Astrocyte of the spinal cord (primary cell): ENCODE results near the gene SLC2A9.

ENCODE experiments used
- DNase-seq: peaks from one replicate; pipeline ENCODE4 v3.0.0; 2011; ENCODE audit warnings: low read depth, low spot score
- H3K4me3 ChIP-seq: 2 replicates; pipeline ENCODE4 v1.5.1; 2011; ENCODE audit warnings: low read depth, mild to moderate bottlenecking, low read length, moderate library complexity
- in situ Hi-C: cut with HindIII; loops from 2 replicates; pipeline ENCODE4 v1.10.0; 2017; ENCODE audit warnings: low sequenced_read_pairs
- TF ChIP-seq, protein P1 (sequence below): IDR thresholded peaks from 2 replicates; pipeline ENCODE4 v1.5.1; 2012; ENCODE audit warnings: low read depth, mild to moderate bottlenecking, low read length, inconsistent platforms

The SLC2A9 gene

DNA sequence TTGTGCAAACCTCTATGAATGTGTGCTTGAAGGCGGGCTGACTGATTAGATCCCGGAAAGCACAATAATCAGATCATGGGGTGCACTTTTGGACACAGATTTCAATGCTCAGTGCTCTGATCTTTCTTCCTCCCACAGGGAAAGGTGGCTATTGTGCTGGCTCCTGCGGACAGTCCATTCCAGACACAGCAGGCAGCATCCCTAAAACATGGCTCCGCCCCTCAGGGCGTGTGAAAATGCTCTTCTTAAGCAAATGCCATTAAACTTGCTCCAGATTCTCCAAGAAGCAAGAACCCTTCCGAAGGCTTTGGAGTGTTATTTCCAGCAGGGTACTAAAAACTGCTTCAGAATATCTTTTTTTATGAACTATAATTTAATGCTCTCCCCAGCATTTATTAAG is 100.0 kb downstream of the SLC2A9 start:
- TF ChIP-seq, protein P1, sequence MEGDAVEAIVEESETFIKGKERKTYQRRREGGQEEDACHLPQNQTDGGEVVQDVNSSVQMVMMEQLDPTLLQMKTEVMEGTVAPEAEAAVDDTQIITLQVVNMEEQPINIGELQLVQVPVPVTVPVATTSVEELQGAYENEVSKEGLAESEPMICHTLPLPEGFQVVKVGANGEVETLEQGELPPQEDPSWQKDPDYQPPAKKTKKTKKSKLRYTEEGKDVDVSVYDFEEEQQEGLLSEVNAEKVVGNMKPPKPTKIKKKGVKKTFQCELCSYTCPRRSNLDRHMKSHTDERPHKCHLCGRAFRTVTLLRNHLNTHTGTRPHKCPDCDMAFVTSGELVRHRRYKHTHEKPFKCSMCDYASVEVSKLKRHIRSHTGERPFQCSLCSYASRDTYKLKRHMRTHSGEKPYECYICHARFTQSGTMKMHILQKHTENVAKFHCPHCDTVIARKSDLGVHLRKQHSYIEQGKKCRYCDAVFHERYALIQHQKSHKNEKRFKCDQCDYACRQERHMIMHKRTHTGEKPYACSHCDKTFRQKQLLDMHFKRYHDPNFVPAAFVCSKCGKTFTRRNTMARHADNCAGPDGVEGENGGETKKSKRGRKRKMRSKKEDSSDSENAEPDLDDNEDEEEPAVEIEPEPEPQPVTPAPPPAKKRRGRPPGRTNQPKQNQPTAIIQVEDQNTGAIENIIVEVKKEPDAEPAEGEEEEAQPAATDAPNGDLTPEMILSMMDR: no peak
- no peak overlapping the region for H3K4me3 ChIP-seq
- DNase-seq: no peak
- in situ Hi-C loops: no loop called here

DNA sequence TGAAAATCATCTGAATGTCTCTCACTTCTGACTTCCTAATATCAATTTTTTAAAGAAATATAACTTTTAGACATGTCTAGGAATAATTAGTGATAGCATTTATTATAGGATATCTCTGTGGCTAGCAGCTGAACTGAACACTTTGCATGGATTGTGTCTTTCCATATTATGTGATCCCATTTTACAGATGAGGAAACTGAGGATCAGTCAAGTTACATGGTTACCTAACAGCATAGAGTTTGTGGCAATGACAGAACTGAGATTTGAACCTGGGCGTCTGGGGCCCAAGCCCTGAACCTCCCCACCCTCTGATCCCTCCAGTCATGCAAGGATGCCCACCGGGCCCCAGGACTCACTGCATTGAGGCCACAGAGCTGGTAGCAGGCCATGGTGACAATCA is 101.3 kb downstream of the SLC2A9 start:
- no peak overlapping the region for H3K4me3 ChIP-seq
- TF ChIP-seq, protein P1: no peak
- in situ Hi-C loops: no loop called here
- no peak for DNase-seq

DNA sequence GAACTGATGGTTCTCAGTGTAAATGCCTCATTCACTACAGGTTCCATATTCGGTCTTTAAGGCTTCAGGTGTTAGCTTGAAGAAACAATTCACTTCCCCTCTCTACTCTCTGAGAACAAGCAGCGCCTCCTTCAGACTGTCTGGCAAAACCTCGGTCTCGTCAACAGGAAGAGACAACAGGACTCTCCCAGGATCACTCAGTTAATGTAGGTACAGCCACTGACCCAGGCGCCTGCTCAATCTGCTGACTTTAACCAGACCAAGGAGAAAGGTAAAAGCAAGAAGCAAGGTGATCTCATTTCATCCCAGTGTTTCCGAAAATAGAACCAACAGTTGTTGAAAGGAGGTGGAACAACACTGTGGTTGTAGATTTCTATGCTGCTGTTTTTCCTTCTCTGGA is 102.2 kb downstream of the SLC2A9 start:
- TF ChIP-seq, protein P1: no peak
- DNase-seq: no peak
- in situ Hi-C loops: no loop called here
- H3K4me3 ChIP-seq: no peak overlapping the region

DNA sequence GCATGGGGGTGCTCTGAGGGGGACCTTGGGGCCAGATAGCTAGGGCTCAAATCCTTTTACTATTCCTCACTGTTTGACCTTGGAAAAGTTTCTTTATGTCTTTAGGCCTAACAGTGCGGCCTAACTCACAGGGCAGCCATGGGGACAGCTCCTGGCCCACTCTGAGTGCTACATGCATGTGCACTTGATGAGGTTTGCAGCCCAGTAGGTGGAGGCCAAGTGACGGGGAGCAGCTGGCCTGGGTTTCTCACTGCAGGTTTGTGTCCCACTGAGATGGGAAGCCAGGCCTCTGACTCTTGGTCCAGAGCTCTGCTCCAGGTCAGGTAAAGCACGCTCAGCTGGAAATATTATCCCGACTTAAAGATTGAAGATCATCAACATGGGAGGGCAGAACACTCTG is 102.8 kb downstream of the SLC2A9 start:
- TF ChIP-seq, protein P1: no peak
- in situ Hi-C loops: no loop called here

DNA sequence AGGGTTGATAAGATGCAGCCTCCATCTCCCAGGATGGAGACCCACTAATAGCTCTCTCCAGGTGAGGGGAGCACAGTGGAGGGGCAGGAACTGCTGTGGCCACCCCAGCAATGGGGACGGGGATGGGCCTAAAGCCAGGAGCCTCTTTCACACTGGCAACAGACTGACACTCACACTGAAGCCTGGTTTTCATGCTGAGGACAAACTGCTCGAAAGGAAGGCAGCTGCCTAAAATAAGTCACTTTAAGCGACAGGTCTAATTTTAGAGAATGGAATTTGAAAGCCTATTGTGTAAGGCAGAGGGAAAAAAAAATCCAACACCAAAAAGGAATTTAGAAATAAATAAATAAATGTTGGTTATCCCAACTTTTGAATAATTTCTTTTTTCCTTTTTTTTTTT is 104.4 kb downstream of the SLC2A9 start:
- TF ChIP-seq, protein P1: no peak
- DNase-seq: no peak
- no peak overlapping the region for H3K4me3 ChIP-seq
- in situ Hi-C loops: no loop called here

More for the DNA sequence above, 102.8 kb downstream of the SLC2A9 start:
- H3K4me3 ChIP-seq: no peak overlapping the region
- DNase-seq: no peak

DNA sequence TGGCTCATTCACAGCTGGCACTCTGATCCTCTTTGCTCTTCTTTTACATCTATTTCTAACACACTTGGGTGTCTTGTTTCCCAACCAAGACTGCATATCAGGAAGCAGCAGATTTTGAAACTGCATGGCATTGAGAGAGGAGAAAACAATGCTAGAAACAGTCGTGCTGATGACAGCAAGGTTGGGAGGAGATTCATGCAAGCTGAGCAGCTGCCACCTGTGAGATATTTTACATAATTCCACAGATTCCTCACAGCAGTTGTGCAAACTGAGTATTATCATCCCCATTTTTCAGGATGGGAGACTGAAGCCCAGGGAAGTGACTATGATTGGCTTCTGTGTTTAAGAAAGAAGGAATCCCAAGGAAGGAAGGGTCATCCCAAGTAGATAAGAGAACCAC is 105.0 kb downstream of the SLC2A9 start:
- TF ChIP-seq, protein P1: no peak
- no peak for DNase-seq
- H3K4me3 ChIP-seq: no peak overlapping the region
- in situ Hi-C loops: no loop called here

DNA sequence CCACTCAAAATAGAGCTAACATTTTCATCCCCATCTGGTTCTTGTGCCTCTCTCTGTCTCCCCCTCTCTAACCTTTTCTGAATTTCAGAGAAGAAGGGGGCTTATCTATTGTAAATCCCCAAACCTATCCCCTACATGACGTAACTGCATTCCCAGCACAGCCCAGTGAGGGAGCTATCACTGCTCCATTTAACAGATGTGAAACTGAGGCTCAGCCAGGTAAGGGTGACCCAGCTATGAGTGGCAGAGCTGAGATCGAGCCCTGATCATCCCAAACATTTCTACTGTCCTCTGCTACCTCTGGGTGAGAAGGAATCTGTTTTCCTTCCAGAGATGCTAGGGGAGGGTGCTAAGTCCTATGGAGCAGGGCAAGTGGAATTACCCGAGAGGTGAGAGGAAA is 107.5 kb downstream of the SLC2A9 start:
- in situ Hi-C loops: no loop called here
- no peak for DNase-seq
- TF ChIP-seq, protein P1: no peak

More for the DNA sequence above, 107.5 kb downstream of the SLC2A9 start:
- no peak overlapping the region for H3K4me3 ChIP-seq
